ENCODE measurements around the gene OLR1.
"Not testable (repeated sequence)": the region's sequence is repeated elsewhere in the genome, so short reads cannot be mapped to it uniquely, and the experiment has no call there.

GRCh38 chr12:10186958-10187357, 15.0 kb upstream of the OLR1 start:
- TF ChIP-seq CTCF, POLR2A (IDR thresholded peaks at IDR 0.05): not testable (repeated sequence)
